ENCODE data around the gene FOSB.

GRCh38 chr19:45457776-45458175 lies 10.0 kb upstream of the FOSB start:
- TF ChIP-seq EZH2 (IDR thresholded peaks at IDR 0.05) (no peak), POLR2AphosphoS5 (IDR thresholded peaks at IDR 0.05; ENCODE audit: borderline replicate concordance, low read depth, low read length) (no peak), FOXP2 (optimal IDR thresholded peaks at IDR 0.05; ENCODE audit: control extremely low read depth, extremely low read length, insufficient read depth) (no peak)
